Keratinocyte (primary cell): ENCODE results near the gene CAPN1.

Experiments used
- CTCF ChIP-seq, 3 experiments: IDR thresholded peaks in 1 of 3; conservative IDR thresholded peaks in 1 of 3; optimal IDR thresholded peaks in 1 of 3; 2 replicates in 2 of 3; 3 replicates in 1 of 3; pipeline versions ENCODE3 to v1.5.1; 2011; ENCODE audit warnings: low read length in 3 of 3, mild to moderate bottlenecking in 3 of 3, moderate library complexity in 2 of 3, control low read depth in 1 of 3, inconsistent platforms in 1 of 3; ENCODE audit not compliant: insufficient read depth in 2 of 3; ENCODE audit errors: extremely low read depth in 1 of 3
- EZH2 ChIP-seq: IDR thresholded peaks from one replicate; pipeline ENCODE4 v1.6.1; 2012; ENCODE audit warnings: inconsistent platforms, mild to moderate bottlenecking, low read length, moderate library complexity

GRCh38 chr11:65152122-65152521, 29.6 kb upstream of the CAPN1 start:
- TF ChIP-seq CTCF (optimal IDR thresholded peaks at IDR 0.05 in 1 of 3, IDR thresholded peaks at IDR 0.05 in 1 of 3, conservative IDR thresholded peaks at IDR 0.05 in 1 of 3; ENCODE audit: extremely low read depth in 1 of 3, insufficient read depth in 2 of 3, low read length in 3 of 3) = no peak
- TF ChIP-seq EZH2 = no peak
